GM23338 (cell line): ENCODE measurements around the gene TENM4.

Experiments
- CREB1 ChIP-seq: fragments of 250-450 bp; sonication (Bioruptor Pico); IDR thresholded peaks from 2 replicates; pipeline ENCODE4 v1.5.0; 2020; ENCODE audit warnings: low read depth, mild to moderate bottlenecking, moderate library complexity
- EZH2phosphoT487 ChIP-seq: fragments of 200-600 bp; sonication (generic); IDR thresholded peaks from one replicate; pipeline ENCODE4 v1.8.1; 2018; ENCODE audit warnings: antibody characterized with exemption; ENCODE audit not compliant: unreplicated experiment
- JUNB ChIP-seq: IDR thresholded peaks from one replicate; pipeline ENCODE4 v1.6.1; 2016; ENCODE audit warnings: antibody characterized with exemption; ENCODE audit not compliant: unreplicated experiment
- NANOG ChIP-seq: IDR thresholded peaks from 2 replicates; pipeline ENCODE4 v1.6.1; 2016; ENCODE audit warnings: antibody characterized with exemption, borderline replicate concordance
- POLR2AphosphoS5 ChIP-seq: IDR thresholded peaks from 2 replicates; pipeline ENCODE4 v1.6.1; 2016; ENCODE audit warnings: antibody characterized with exemption, low read depth
- TF ChIP-seq, protein P1 (sequence below), 2 experiments: fragments of 200-600 bp in 1 of 2; sonication (generic) in 1 of 2; conservative IDR thresholded peaks; 2 replicates each; pipeline versions ENCODE4 v1.5.1 to v1.6.1; 2016 to 2017; ENCODE audit warnings: antibody characterized with exemption in 2 of 2, low read depth in 2 of 2, mild to moderate bottlenecking in 2 of 2, moderate library complexity in 1 of 2
- TF ChIP-seq, protein P2 (sequence below): IDR thresholded peaks from one replicate; pipeline ENCODE4 v1.6.1; 2018; ENCODE audit warnings: antibody characterized with exemption; ENCODE audit not compliant: unreplicated experiment

DNA sequence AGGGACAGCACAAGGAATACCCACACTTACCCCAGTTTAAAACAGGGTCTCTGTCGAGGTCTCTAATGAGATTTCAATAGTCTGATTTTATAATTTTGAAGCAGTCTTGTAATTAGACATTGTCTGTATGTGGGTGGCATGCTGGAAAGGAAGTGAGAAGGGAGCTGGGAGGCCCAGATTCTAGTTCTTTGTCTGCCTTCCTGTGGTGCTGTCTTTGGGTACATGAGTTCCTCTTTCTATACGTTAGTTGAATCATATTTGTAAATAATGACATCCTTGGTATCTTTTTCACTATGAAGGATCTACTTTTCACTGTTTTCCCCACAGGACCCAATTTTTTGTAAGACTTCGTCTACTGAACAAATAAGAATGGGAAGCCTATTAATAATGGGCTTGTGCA is 42.0 kb upstream of the TENM4 start:
- TF ChIP-seq, protein P1, sequence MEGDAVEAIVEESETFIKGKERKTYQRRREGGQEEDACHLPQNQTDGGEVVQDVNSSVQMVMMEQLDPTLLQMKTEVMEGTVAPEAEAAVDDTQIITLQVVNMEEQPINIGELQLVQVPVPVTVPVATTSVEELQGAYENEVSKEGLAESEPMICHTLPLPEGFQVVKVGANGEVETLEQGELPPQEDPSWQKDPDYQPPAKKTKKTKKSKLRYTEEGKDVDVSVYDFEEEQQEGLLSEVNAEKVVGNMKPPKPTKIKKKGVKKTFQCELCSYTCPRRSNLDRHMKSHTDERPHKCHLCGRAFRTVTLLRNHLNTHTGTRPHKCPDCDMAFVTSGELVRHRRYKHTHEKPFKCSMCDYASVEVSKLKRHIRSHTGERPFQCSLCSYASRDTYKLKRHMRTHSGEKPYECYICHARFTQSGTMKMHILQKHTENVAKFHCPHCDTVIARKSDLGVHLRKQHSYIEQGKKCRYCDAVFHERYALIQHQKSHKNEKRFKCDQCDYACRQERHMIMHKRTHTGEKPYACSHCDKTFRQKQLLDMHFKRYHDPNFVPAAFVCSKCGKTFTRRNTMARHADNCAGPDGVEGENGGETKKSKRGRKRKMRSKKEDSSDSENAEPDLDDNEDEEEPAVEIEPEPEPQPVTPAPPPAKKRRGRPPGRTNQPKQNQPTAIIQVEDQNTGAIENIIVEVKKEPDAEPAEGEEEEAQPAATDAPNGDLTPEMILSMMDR (conservative IDR thresholded peaks at IDR 0.05; ENCODE audit: low read depth in 2 of 2): no peak
- TF ChIP-seq JUNB (no peak), EZH2phosphoT487 (no peak), POLR2AphosphoS5 (no peak), NANOG (no peak), CREB1 (no peak)
- TF ChIP-seq, protein P2, sequence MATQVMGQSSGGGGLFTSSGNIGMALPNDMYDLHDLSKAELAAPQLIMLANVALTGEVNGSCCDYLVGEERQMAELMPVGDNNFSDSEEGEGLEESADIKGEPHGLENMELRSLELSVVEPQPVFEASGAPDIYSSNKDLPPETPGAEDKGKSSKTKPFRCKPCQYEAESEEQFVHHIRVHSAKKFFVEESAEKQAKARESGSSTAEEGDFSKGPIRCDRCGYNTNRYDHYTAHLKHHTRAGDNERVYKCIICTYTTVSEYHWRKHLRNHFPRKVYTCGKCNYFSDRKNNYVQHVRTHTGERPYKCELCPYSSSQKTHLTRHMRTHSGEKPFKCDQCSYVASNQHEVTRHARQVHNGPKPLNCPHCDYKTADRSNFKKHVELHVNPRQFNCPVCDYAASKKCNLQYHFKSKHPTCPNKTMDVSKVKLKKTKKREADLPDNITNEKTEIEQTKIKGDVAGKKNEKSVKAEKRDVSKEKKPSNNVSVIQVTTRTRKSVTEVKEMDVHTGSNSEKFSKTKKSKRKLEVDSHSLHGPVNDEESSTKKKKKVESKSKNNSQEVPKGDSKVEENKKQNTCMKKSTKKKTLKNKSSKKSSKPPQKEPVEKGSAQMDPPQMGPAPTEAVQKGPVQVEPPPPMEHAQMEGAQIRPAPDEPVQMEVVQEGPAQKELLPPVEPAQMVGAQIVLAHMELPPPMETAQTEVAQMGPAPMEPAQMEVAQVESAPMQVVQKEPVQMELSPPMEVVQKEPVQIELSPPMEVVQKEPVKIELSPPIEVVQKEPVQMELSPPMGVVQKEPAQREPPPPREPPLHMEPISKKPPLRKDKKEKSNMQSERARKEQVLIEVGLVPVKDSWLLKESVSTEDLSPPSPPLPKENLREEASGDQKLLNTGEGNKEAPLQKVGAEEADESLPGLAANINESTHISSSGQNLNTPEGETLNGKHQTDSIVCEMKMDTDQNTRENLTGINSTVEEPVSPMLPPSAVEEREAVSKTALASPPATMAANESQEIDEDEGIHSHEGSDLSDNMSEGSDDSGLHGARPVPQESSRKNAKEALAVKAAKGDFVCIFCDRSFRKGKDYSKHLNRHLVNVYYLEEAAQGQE: no peak
